Epithelial cell of proximal tubule (primary cell): ENCODE measurements around the gene RABGAP1L. TPM values are rescaled to one million over a fixed set of nuclear protein-coding genes. Genes with fewer than 3 reads are reported as not detected.
"Not testable (repeated sequence)": the region's sequence is repeated elsewhere in the genome, so short reads cannot be mapped to it uniquely, and the experiment has no call there.

ENCODE experiments used
- DNase-seq: peaks from one replicate; pipeline ENCODE4 v3.0.0-alpha.2; 2011; ENCODE audit warnings: low read depth
- H3K4me3 ChIP-seq: 2 replicates; pipeline ENCODE4 v1.5.1; 2011; ENCODE audit warnings: low read depth, mild to moderate bottlenecking, low read length
- CTCF ChIP-seq: conservative IDR thresholded peaks from 2 replicates; pipeline ENCODE4 v1.5.1; 2012; ENCODE audit warnings: low read depth, mild to moderate bottlenecking, low read length
- total RNA-seq: library from RNA; depleted of rRNA; stranded (reverse); fragments of >200 nt; gene quantifications from 2 replicates; pipeline ENCODE4 v1.2.3, GENCODE V29; 2015

RABGAP1L gene
- total RNA-seq, 1 donor from 2014 or later, result 16.3 TPM

- DNase-seq, result no peak
- no peak overlapping the region for H3K4me3 ChIP-seq
- TF ChIP-seq CTCF, result no peak
These were observed 677.2 kb downstream of the RABGAP1L start for GRCh38 chr1:174836543-174836942.

- H3K4me3 ChIP-seq, result no peak overlapping the region
- TF ChIP-seq CTCF, result no peak
- no peak for DNase-seq
These were observed 678.1 kb downstream of the RABGAP1L start for GRCh38 chr1:174837386-174837785.

GRCh38 chr1:174839211-174839610, 679.9 kb downstream of the RABGAP1L start:
- DNase-seq, result no peak
- no peak for TF ChIP-seq CTCF
- H3K4me3 ChIP-seq, result no peak overlapping the region

GRCh38 chr1:174841747-174842146, 682.4 kb downstream of the RABGAP1L start:
- no peak for TF ChIP-seq CTCF
- DNase-seq, result no peak
- H3K4me3 ChIP-seq, result no peak overlapping the region

GRCh38 chr1:174848593-174849560, 689.6 kb downstream of the RABGAP1L start:
- not testable (repeated sequence) for DNase-seq, H3K4me3 ChIP-seq

- H3K4me3 ChIP-seq, result no peak overlapping the region
- DNase-seq, result no peak
- no peak for TF ChIP-seq CTCF
These were observed 691.4 kb downstream of the RABGAP1L start for GRCh38 chr1:174850726-174851125.

GRCh38 chr1:174858301-174858700, 699.0 kb downstream of the RABGAP1L start:
- H3K4me3 ChIP-seq, result no peak overlapping the region
- DNase-seq, result no peak
- TF ChIP-seq CTCF, result no peak
